Body of pancreas (tissue), 4 donors: Measurements from ENCODE around the gene ZNF57.

Source experiments
- CTCF ChIP-seq, 7 experiments: fragments of 450-650 bp in 4 of 7; fragments of 200-600 bp in 3 of 7; sonication (generic) in 3 of 7; IDR thresholded peaks; one replicate each; pipeline ENCODE4 v1.5.1; 2016 to 2019; ENCODE audit warnings: antibody characterized with exemption in 7 of 7
- POLR2A ChIP-seq, 3 donors: fragments of 450-650 bp; IDR thresholded peaks; one replicate each; pipeline ENCODE4 v1.6.1; 2016; ENCODE audit warnings: antibody characterized with exemption in 3 of 3, mild to moderate bottlenecking in 2 of 3

GRCh38 chr19:2885736-2886135 is 15.0 kb upstream of the ZNF57 start:
- TF ChIP-seq CTCF (IDR thresholded peaks at IDR 0.05) (no peak), POLR2A (IDR thresholded peaks at IDR 0.05) (no peak)
